ENCODE results near the gene FGD5.

FGD5 gene

DNA sequence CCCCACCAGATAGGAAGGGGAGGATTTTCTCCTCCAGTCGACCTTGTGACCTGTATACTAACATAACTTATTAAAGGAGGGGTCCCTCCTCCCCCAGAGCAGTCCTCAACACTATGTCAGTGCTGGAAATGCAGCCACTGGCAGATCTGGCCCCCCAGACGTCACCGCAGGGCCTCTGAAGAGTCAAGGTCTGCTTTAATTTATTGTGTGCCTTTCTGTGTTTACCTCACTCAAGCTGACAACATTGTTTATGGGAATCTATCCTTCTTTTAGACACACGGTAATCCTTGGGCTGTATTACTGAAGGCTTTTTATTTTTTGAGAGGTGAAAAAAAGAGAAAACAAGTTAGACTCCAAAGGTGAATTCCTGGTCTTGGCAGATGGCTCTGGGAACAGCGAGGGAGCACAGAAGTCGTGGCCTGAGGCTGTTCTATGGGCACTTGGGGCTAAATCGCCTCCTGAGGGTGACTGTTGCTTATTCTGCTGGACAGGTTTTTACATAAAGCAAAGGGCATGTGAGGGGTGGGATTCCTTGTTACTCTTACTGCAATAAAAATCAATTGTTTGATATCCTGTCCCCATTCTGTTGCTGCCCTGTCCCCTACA, 115.2 kb downstream of the FGD5 start:
- DNase-seq (ENCODE audit: low spot score), result no peak

DNA sequence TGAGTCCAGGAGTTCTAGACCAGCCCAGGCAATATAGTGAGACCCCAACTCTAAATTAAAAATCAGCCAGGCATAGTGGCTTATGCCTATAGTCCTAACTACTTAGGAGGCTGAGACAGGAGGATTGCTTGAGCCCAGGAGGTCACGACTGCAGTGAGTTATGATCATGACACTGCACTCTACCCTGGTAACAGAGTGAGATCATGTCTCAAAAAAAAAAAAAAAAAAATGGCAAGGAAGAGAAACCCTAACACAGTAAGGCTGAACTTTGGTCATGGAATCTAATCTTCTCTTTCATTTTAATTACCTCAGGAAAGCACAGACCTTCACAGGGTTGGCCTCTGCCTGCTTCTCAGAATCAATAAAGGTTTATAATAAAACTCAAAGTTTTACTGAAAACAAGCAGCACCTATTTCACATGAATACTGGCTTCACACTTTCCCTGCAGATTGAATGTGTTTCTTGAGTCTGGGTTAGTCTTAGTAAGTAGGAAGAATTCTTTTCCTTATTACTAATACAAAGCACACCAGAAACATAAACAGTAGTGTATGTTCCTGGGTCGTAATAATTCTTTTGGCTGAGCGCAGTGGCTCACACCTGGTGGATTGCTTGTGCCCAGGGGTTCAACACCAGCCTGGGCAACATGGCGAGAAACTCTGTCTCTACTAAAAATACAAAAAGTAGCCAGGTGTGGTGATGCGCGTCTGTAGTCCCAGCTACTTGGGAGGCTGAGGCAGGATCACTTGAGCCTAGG, 117.0 kb downstream of the FGD5 start:
- DNase-seq (ENCODE audit: low spot score), result no peak

- DNase-seq (ENCODE audit: low spot score), result no peak
Observed at GRCh38 chr3:14938954-14939353, 120.2 kb downstream of the FGD5 start.

DNA sequence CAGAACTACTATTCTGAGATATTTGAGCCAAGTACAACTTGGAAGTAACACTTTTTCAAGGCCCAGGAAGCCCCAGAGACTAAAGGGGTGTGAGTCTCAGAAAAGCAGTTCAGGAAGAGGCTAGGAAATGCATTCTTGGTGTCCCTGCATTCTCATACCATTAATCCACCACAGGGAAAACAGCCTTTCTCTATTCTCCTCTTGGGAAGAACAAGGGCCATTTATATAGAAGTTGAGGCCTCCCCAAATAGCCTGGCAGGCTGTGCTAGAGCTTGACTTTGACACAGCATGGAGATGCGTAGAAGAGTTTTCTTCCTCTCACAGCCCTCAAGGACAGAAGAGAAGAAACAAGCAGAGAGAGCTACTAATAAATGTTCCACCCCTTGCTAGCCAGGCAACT, 123.1 kb downstream of the FGD5 start:
- DNase-seq (ENCODE audit: low spot score), result no peak

- DNase-seq (ENCODE audit: low spot score), result no peak
Observed at GRCh38 chr3:14943042-14943441, 124.3 kb downstream of the FGD5 start.

DNA sequence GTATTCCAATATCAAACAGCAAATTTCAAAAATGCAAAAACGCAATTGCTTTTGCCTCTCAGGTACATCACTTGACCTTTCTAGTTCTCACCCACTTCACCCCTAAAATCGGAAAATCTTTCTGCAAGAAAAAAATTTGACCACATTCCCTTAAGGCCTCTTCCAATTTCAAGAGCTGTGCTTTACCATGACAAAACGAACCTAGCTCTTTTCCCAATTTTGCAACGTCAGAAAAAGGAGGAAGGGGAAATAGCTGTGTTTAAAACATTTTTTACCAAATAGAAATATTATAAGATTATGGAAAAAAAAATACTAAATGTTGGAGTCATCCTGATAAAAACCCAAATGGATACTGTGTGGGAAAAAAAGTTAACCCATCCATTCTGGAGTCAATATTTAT, 127.5 kb downstream of the FGD5 start:
- no peak for DNase-seq (ENCODE audit: low spot score)

GRCh38 chr3:14946739-14947099, 128.0 kb downstream of the FGD5 start:
- DNase-seq (ENCODE audit: low spot score), result no peak

DNA sequence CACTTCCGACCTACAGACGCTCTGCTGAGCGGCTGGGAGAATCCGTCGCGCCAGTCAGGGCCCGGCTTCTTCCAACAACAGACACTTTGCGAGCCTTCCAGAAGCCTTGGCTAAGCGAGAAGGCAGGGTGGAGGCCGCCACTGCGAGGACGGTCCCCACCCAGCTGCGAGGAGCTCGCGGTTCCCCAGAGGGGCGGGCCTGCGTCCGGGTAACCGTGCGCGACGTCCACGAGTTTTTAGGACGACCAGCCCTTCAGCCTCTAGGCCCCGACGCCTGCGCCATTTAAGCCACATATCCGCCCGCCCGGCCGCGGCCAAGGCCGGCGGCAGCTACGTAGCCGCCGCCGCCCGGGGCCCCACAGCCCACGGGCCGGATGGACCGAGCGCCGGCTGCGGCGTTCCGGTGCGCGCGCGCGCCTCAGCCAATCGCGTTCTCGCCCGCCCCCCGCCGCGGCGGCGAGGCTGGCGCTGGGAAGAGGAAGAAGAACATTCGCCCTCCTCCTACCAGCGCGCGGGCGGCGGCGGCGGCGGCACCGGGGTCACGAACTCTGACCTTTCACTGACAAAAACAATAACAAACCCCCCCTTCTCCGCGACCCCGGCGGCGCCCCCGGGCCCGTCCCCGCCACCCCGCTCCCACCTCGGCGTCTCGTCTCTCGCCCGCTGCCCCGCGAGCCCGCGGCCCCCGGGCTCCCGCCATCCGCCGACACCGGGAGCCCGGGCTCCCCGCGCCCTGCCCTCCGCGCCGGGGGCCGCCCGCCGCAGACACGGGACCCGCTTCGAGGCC, 128.5 kb downstream of the FGD5 start, which contains the start of gene NR2C2:
Gene NR2C2, plus strand, starts transcription at position 484 of the 786 bp plus-strand sequence. CDS start 56,332 bp downstream, outside the sequence.
- peak; percentile 93 for DNase-seq (ENCODE audit: low spot score)

GRCh38 chr3:14947886-14948608, 129.3 kb downstream of the FGD5 start:
- DNase-seq (ENCODE audit: low spot score), result peak; percentile 99

- DNase-seq (ENCODE audit: low spot score), result no peak
Observed at GRCh38 chr3:14948609-14949038, 129.9 kb downstream of the FGD5 start.

DNA sequence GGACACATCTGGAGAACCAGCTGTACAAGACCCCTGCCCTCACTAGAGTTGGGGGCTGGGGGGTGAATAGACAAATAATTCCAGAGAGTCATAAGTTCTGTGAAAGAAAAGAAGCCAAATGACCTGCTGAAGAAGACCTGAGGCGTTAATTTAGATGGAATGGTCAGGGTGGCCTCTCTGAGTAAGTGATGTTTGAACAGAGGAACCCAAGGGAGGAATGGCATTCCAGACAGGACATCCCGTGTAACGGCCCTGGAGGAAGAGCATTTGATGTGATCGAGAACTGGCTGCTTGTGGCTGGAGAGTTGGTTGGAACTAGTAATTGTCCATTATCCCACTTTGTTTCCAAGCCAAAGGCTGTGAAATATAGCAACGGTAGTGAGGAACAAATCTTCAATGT, 130.4 kb downstream of the FGD5 start:
- DNase-seq (ENCODE audit: low spot score), result no peak

- no peak for DNase-seq (ENCODE audit: low spot score)
Observed at GRCh38 chr3:14950274-14950673, 131.5 kb downstream of the FGD5 start.

- DNase-seq (ENCODE audit: low spot score), result no peak
Observed at GRCh38 chr3:14957153-14957552, 138.4 kb downstream of the FGD5 start.

- DNase-seq (ENCODE audit: low spot score), result no peak
Observed at GRCh38 chr3:14957925-14958324, 139.2 kb downstream of the FGD5 start.

- no peak for DNase-seq (ENCODE audit: low spot score)
Observed at GRCh38 chr3:14959359-14959943, 140.7 kb downstream of the FGD5 start.

- no peak for DNase-seq (ENCODE audit: low spot score)
Observed at GRCh38 chr3:14962762-14963161, 144.0 kb downstream of the FGD5 start.

GRCh38 chr3:14967285-14967684, 148.5 kb downstream of the FGD5 start:
- DNase-seq (ENCODE audit: low spot score), result no peak

GRCh38 chr3:14969671-14970070, 150.9 kb downstream of the FGD5 start:
- no peak for DNase-seq (ENCODE audit: low spot score)

- no peak for DNase-seq (ENCODE audit: low spot score)
Observed at GRCh38 chr3:14976317-14976716, 157.6 kb downstream of the FGD5 start.

- no peak for DNase-seq (ENCODE audit: low spot score)
Observed at GRCh38 chr3:14980689-14981088, 161.9 kb downstream of the FGD5 start.

Data from HuH-7.5 (cell line).